PC-9 (cell line): ENCODE data around the gene EVC2.

Source experiments
- EZH2 ChIP-seq: fragments of 200-600 bp; sonication (generic); IDR thresholded peaks from 2 replicates; pipeline ENCODE4 v1.8.0; 2017; ENCODE audit warnings: antibody characterized with exemption, low read depth
- TF ChIP-seq, protein P1 (sequence below): fragments of 200-600 bp; sonication (generic); conservative IDR thresholded peaks from 2 replicates; pipeline ENCODE4 v1.6.1; 2017; ENCODE audit warnings: mixed run types, antibody characterized with exemption, mild to moderate bottlenecking, moderate library complexity

DNA sequence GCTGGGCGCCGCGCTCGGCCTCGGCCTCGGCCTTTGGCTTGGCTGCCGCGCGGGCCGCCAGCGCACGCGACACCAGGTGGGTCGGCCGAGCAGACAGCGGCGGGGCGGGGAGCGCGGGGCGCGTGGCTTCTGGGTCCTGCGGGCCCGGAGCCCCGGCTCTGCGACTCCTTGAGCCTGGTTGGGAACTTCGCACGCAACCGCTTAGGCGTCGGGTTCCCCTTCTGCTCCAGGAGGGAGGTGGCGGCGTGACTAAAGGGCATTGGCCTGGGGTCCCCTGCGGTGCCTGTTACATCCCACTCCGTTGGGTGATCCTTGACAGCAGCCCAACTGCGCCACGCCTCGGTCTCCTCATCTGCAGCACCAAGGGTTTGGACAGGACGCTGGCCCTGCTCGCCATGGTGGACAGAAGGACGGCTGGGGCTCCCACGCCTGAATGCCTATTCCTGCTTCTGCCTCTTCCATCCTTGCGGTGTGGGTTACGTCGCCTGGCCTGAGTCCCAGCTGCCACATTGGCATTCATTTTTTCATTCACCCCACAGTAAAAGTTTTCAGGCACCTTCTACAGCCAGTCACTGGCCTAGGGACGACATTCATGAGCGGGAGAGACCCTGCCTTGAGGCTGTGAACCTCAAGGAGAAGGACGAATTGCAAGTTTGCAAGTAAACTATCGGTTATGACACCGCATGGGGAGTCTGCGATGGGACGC is 3.3 kb upstream of the EVC2 start:
- TF ChIP-seq, protein P1, sequence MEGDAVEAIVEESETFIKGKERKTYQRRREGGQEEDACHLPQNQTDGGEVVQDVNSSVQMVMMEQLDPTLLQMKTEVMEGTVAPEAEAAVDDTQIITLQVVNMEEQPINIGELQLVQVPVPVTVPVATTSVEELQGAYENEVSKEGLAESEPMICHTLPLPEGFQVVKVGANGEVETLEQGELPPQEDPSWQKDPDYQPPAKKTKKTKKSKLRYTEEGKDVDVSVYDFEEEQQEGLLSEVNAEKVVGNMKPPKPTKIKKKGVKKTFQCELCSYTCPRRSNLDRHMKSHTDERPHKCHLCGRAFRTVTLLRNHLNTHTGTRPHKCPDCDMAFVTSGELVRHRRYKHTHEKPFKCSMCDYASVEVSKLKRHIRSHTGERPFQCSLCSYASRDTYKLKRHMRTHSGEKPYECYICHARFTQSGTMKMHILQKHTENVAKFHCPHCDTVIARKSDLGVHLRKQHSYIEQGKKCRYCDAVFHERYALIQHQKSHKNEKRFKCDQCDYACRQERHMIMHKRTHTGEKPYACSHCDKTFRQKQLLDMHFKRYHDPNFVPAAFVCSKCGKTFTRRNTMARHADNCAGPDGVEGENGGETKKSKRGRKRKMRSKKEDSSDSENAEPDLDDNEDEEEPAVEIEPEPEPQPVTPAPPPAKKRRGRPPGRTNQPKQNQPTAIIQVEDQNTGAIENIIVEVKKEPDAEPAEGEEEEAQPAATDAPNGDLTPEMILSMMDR, result no peak
- TF ChIP-seq EZH2, result no peak
